Measurements from ENCODE around the gene INPP5E.

The INPP5E gene

GRCh38 chr9:136485049-136486045 lies 45.7 kb upstream of the INPP5E start:
- no peak overlapping the region for H3K4me3 ChIP-seq (replicated peaks in 1 of 2; ENCODE audit: low read depth in 2 of 2, low read length in 2 of 2)
- peak; percentile 86 for TF ChIP-seq CTCF (IDR thresholded peaks at IDR 0.05; ENCODE audit: low read depth, low read length)
- peak; percentile 83 to 84 for DNase-seq (ENCODE audit: low read depth in 2 of 2)

GRCh38 chr9:136484153-136485048 lies 44.8 kb upstream of the INPP5E start:
- no peak for TF ChIP-seq CTCF (IDR thresholded peaks at IDR 0.05; ENCODE audit: low read depth, low read length)
- peak in 1 of 2 donors; percentile 9 for DNase-seq (ENCODE audit: low read depth in 2 of 2)
- peak overlapping the region; percentile 62 to 70 for H3K4me3 ChIP-seq (replicated peaks in 1 of 2; ENCODE audit: low read depth in 2 of 2, low read length in 2 of 2)

GRCh38 chr9:136483589-136484152 lies 44.0 kb upstream of the INPP5E start:
- no peak for TF ChIP-seq CTCF (IDR thresholded peaks at IDR 0.05; ENCODE audit: low read depth, low read length)
- DNase-seq (ENCODE audit: low read depth in 2 of 2), result peak; percentile 88 to 89
- H3K4me3 ChIP-seq (replicated peaks in 1 of 2; ENCODE audit: low read depth in 2 of 2, low read length in 2 of 2), result peak overlapping the region; percentile 62 to 70

- no peak for TF ChIP-seq CTCF (IDR thresholded peaks at IDR 0.05; ENCODE audit: low read depth, low read length)
- H3K4me3 ChIP-seq (replicated peaks in 1 of 2; ENCODE audit: low read depth in 2 of 2, low read length in 2 of 2), result peak within 1 kb of the TSS; percentile 75 to 85
- peak; percentile 99 for DNase-seq (ENCODE audit: low read depth in 2 of 2)
Measured at GRCh38 chr9:136482793-136483588, 43.3 kb upstream of the INPP5E start, which contains the start of gene SEC16A. Gene SEC16A (minus strand): TSS chr9:136483040. CDS start chr9:136477615, 5,425 bp downstream.

- DNase-seq (ENCODE audit: low read depth in 2 of 2), result peak; percentile 54 to 56
- H3K4me3 ChIP-seq (replicated peaks in 1 of 2; ENCODE audit: low read depth in 2 of 2, low read length in 2 of 2), result peak overlapping the region; percentile 75 to 85
- no peak for TF ChIP-seq CTCF (IDR thresholded peaks at IDR 0.05; ENCODE audit: low read depth, low read length)
Measured at GRCh38 chr9:136482046-136482792, 42.6 kb upstream of the INPP5E start.

Data from cardiac fibroblast (primary cell).